Right lobe of liver (tissue), 6 donors: ENCODE data around the gene MAPKAPK2. TPM values are rescaled to one million over a fixed set of nuclear protein-coding genes. Genes with fewer than 3 reads are reported as not detected.

Experiments used
- ATAC-seq, 4 donors: fragments of 200-7000 bp; cut with Tn5 transposase; one replicate each; pipeline ENCODE4 v1.9.1; 2020; ENCODE audit warnings: mild to moderate bottlenecking in 4 of 4, moderate library complexity in 4 of 4
- DNase-seq, 3 donors: peaks; one replicate each; pipeline ENCODE4 v3.0.0-alpha.2; 2020
- H3K27ac ChIP-seq, 3 donors: fragments of 200-600 bp; one replicate each; pipeline ENCODE4 v1.8.0; 2022
- H3K27me3 ChIP-seq, 2 donors: fragments of 200-600 bp; one replicate each; pipeline ENCODE4 v1.8.0; 2022
- H3K36me3 ChIP-seq, 4 donors: fragments of 200-600 bp; sonication (generic) in 1 of 4; one replicate each; pipeline versions ENCODE4 v1.5.1 to v1.8.0; 2017 to 2022; ENCODE audit warnings: control low read depth in 1 of 4
- H3K4me1 ChIP-seq, 4 donors: fragments of 200-600 bp; sonication (generic) in 1 of 4; one replicate each; pipeline versions ENCODE4 v1.5.1 to v1.8.0; 2017 to 2022; ENCODE audit warnings: control low read depth in 1 of 4
- H3K4me3 ChIP-seq, 3 donors: fragments of 200-600 bp; one replicate each; pipeline ENCODE4 v1.8.0; 2022
- H3K9me3 ChIP-seq, 4 donors: fragments of 200-600 bp; sonication (generic) in 1 of 4; one replicate each; pipeline versions ENCODE4 v1.5.1 to v1.8.0; 2017 to 2022; ENCODE audit warnings: control low read depth in 1 of 4
- POLR2A ChIP-seq: fragments of 450-650 bp; IDR thresholded peaks from one replicate; pipeline ENCODE4 v1.6.1; 2017; ENCODE audit warnings: antibody characterized with exemption, mild to moderate bottlenecking
- WGBS: methylation state at CpG from one replicate; pipeline ENCODE4 v1.1.6; 2018; ENCODE audit warnings: low coverage, low lambda C conversion rate; ENCODE audit not compliant: insufficient coverage; ENCODE audit errors: missing lambda C conversion rate; 5-methylcytosine and 5-hydroxymethylcytosine counted together
- intact Hi-C, 2 donors: fragments of 100-400 bp; cut with DNase I; formaldehyde crosslinking; loops; one replicate each; pipeline versions ENCODE4 v1.11.2 to v1.14.1; 2022
- long read RNA-seq: library from polyadenylated mRNA; unstranded; transcript quantifications from one replicate; pipeline ENCODE4 v2.0.0, GENCODE V29; 2019
- total RNA-seq, 6 experiments: library from RNA; depleted of rRNA in 2 of 6; stranded (reverse); fragments of >200 nt in 2 of 6; fragmentation: NEBNext Ultra II Directional in 3 of 6; extraction: Animal tissue kit (Norgen Biotek cat#: 25700) in 3 of 6; gene quantifications; one replicate each; pipeline versions ENCODE4 v1.1.0 to v1.2.4, GENCODE V29; 2016 to 2023
- TF ChIP-seq, protein P1 (sequence below), 4 donors: fragments of 200-600 bp in 3 of 4; fragments of 450-650 bp in 1 of 4; IDR thresholded peaks; one replicate each; pipeline versions ENCODE4 v1.5.1 to v1.8.0; 2016 to 2022; ENCODE audit warnings: antibody characterized with exemption in 4 of 4, mild to moderate bottlenecking in 2 of 4
- donor health status: DM: no; HTN: yes; CAD: no.
- donor health status: DM: no; HTN: no; CAD: no.
- donor health status: DM: no; HTN: no; CAD: no.
- donor health status: DM: no; HTN: yes; CAD: no.
- donor health status: DM: no; HTN: yes; CAD: no.

Gene MAPKAPK2
- 10 to 100 TPM; 25.6 to 46.6 (median 34.0) TPM for total RNA-seq
- long read RNA-seq, partial matches to known transcripts = 0 of 2 reads
- long read RNA-seq, other reads (novel, unspliced or antisense) = 2 of 2 reads

DNA sequence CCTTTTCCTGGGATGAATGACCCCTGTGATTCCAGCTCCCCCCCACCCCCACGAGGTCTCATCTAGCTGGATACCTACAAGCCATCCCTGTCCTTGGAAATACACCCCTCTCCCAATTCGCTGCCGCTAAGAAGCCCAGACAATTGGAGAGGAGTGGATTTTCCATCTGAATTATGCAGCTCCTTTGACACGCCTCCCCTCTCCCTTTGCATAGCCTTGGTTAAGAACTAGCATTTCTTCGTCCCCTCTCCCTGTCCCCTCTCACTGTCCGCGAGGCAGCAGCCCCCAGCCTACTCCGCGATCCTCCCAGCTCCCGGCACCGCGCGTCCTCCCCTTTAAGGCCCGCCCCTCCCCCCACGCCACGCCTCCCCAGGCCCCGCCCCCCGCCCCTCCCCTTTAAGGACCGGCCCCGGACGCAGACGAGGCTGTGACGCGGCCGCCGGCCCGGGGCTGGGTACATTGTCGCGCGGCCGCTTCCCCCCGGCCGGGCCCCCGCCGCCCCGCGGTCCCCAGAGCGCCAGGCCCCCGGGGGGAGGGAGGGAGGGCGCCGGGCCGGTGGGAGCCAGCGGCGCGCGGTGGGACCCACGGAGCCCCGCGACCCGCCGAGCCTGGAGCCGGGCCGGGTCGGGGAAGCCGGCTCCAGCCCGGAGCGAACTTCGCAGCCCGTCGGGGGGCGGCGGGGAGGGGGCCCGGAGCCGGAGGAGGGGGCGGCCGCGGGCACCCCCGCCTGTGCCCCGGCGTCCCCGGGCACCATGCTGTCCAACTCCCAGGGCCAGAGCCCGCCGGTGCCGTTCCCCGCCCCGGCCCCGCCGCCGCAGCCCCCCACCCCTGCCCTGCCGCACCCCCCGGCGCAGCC lies at the start of gene MAPKAPK2:
Gene MAPKAPK2, plus strand, starts transcription at position 428 of the 856 bp plus-strand sequence. Its CDS starts 325 bp downstream, at position 753.
- Histone ChIP-seq H3K4me1 (peaks cover 0 to 46% (median 18%) of the 10 kb centered on the region in 4 donors), H3K9me3 (no peaks in the 10 kb centered on the region), H3K4me3 (peak within 1 kb of the TSS; percentile 69 to 80 (median 70)), H3K36me3 (no peaks in the 10 kb centered on the region), H3K27ac (peak within 1 kb of the TSS; percentile 89 to 97 (median 95)), H3K27me3 (no peaks in the 10 kb centered on the region)
- 0% methylated on average over 5 of the region's 82 CpGs for WGBS
- TF ChIP-seq, protein P1, sequence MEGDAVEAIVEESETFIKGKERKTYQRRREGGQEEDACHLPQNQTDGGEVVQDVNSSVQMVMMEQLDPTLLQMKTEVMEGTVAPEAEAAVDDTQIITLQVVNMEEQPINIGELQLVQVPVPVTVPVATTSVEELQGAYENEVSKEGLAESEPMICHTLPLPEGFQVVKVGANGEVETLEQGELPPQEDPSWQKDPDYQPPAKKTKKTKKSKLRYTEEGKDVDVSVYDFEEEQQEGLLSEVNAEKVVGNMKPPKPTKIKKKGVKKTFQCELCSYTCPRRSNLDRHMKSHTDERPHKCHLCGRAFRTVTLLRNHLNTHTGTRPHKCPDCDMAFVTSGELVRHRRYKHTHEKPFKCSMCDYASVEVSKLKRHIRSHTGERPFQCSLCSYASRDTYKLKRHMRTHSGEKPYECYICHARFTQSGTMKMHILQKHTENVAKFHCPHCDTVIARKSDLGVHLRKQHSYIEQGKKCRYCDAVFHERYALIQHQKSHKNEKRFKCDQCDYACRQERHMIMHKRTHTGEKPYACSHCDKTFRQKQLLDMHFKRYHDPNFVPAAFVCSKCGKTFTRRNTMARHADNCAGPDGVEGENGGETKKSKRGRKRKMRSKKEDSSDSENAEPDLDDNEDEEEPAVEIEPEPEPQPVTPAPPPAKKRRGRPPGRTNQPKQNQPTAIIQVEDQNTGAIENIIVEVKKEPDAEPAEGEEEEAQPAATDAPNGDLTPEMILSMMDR (IDR thresholded peaks at IDR 0.05) = no peak
- TF ChIP-seq POLR2A = peak; percentile 68
- intact Hi-C loops = no loop called here
- peak; percentile 73 to 85 (median 82) for ATAC-seq
- peak; percentile 87 to 89 (median 87) for DNase-seq

GRCh38 chr1:206635080-206635977 lies 49.4 kb upstream of the MAPKAPK2 start, which contains the start of gene DYRK3:
Gene DYRK3, plus strand, starts transcription at chr1:206635536. Its CDS starts 168 bp downstream, at chr1:206635704.
- H3K9me3 ChIP-seq = no peaks in the 10 kb centered on the region
- ATAC-seq = peak; percentile 97 to 98 (median 97)
- H3K27me3 ChIP-seq = no peaks in the 10 kb centered on the region
- H3K27ac ChIP-seq = peak within 1 kb of the TSS; percentile 60 to 80 (median 68)
- H3K4me1 ChIP-seq = peaks cover 0 to 17% (median 0%) of the 10 kb centered on the region in 4 donors
- intact Hi-C loops = loop anchor here in 1 of 2 donors (10.0 kb wide), 1 partner anchor 279 kb away; no protein-coding TSS in a partner anchor
- TF ChIP-seq POLR2A = peak; percentile 96
- TF ChIP-seq, protein P1 (IDR thresholded peaks at IDR 0.05) = peak in 1 of 4 donors; percentile 10
- WGBS = 2% methylated on average over 40 of the region's 84 CpGs
- DNase-seq = peak; percentile 98
- no peaks in the 10 kb centered on the region for H3K36me3 ChIP-seq
- H3K4me3 ChIP-seq = peak within 1 kb of the TSS; percentile 82 to 91 (median 87)

DNA sequence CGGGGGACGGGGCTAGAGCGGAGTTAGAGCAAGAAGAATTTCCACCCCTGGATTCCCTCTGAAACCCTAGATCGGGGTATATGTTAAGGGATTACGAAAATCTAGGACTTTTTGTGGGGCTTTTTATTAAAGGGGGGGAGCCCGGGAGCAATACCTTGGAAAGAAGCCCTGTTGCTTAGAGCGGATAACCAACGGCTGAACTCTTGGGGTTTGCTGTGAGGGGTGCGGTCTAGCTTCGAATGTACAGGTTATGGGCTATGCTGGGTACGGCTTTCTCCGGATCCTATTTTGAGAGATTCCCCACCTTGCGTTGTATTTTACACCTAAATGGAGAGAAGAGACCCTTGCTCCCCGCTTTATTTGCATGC lies 48.7 kb upstream of the MAPKAPK2 start:
- H3K4me1 ChIP-seq = peaks cover 0 to 17% (median 0%) of the 10 kb centered on the region in 4 donors
- ATAC-seq (no peak), DNase-seq (no peak)
- no peaks in the 10 kb centered on the region for H3K27me3 ChIP-seq
- intact Hi-C loops = loop anchor here in 1 of 2 donors (10.0 kb wide), 1 partner anchor 279 kb away; no protein-coding TSS in a partner anchor
- no peaks in the 10 kb centered on the region for H3K9me3 ChIP-seq
- H3K27ac ChIP-seq = peak overlapping the region; percentile 60 to 80 (median 68)
- 7% methylated on average over 11 of the region's 14 CpGs for WGBS
- no peaks in the 10 kb centered on the region for H3K36me3 ChIP-seq
- peak overlapping the region; percentile 82 to 91 (median 87) for H3K4me3 ChIP-seq
- TF ChIP-seq, protein P1 (IDR thresholded peaks at IDR 0.05) = no peak
- no peak for TF ChIP-seq POLR2A

GRCh38 chr1:206636671-206637070 lies 48.0 kb upstream of the MAPKAPK2 start:
- intact Hi-C loops = loop anchor here in 1 of 2 donors (10.0 kb wide), 1 partner anchor 278 kb away; no protein-coding TSS in a partner anchor
- Histone ChIP-seq H3K4me3 (no peak overlapping the region), H3K4me1 (peaks cover 0 to 17% (median 0%) of the 10 kb centered on the region in 4 donors), H3K9me3 (no peaks in the 10 kb centered on the region), H3K27ac (no peak overlapping the region), H3K27me3 (no peaks in the 10 kb centered on the region), H3K36me3 (no peaks in the 10 kb centered on the region)
- WGBS = 51% methylated on average over 4 of the region's 4 CpGs
- DNase-seq (no peak), ATAC-seq (no peak)
- no peak for TF ChIP-seq POLR2A
- TF ChIP-seq, protein P1 (IDR thresholded peaks at IDR 0.05) = no peak
